ENCODE data around the gene CCDC70.
A peak's percentile ranks its signal among the peaks of the same experiment; 100 is the strongest.
"Not testable (repeated sequence)": the region's sequence is repeated elsewhere in the genome, so short reads cannot be mapped to it uniquely, and the experiment has no call there.

The CCDC70 gene

GRCh38 chr13:51865838-51866237 lies 4.1 kb downstream of the CCDC70 start:
- DNase-seq, result no peak

- DNase-seq, result no peak
Observed at GRCh38 chr13:51867062-51867461, 5.3 kb downstream of the CCDC70 start.

- DNase-seq, result no peak
Observed at GRCh38 chr13:51869916-51870315, 8.1 kb downstream of the CCDC70 start.

DNA sequence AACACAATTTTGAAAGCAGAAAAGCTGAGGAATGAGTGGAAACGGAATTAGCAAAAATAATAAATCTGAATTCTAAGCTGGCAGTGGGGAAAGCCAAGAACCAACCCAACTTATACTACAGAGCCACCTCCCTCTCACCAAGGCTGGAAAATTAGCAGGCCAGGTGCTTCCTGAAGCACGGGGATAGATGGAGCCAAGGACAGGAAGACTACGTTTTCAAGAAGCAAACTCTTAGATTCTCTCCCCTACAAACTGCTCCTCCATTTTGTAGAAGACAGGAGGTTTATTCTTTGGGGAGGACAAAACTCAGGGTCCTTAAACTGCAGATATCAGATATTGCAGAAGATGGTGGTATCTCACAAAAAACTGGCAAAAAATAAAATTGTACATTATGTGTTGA lies 8.8 kb downstream of the CCDC70 start:
- no peak for DNase-seq

- DNase-seq, result no peak
Observed at GRCh38 chr13:51873117-51873798, 11.5 kb downstream of the CCDC70 start.

DNA sequence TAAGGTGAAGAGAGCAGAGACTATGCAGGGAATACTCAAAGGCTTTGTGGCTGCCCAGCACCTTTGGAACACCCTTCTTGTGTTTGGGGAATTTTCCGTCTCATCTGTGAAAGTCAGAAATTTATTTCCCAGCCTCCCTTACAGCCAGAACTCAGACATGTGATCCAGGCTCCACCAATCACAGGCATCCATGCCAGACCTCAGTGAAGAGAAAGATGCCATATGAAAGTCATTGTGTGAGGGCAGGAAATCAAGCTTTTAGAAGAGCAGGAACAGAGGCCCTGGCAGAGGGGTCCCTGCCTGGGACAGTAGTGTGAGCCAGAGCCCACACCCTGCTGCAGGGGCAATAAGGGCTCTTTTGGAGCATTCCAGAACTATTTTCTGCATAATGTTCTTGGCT lies 12.1 kb downstream of the CCDC70 start:
- no peak for DNase-seq

DNA sequence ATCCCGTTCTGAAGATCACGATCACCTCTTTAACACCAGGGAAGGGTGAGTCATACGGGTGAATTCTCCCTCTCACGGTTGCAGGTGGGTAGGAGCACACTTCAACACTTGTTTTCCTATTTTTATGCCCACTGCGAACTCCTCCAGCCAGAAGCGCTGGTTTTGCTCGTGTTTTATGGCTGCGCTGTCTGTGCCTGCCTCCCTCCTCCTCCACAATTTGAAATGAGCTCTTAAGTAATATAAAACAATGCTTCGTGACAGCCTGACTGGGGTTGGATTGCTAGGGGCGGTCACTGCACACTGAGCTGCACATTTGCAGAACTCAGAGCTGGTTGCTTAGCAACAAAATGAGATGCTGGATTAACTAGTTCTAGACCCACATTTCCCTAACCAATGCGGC lies 12.9 kb downstream of the CCDC70 start:
- no peak for DNase-seq

DNA sequence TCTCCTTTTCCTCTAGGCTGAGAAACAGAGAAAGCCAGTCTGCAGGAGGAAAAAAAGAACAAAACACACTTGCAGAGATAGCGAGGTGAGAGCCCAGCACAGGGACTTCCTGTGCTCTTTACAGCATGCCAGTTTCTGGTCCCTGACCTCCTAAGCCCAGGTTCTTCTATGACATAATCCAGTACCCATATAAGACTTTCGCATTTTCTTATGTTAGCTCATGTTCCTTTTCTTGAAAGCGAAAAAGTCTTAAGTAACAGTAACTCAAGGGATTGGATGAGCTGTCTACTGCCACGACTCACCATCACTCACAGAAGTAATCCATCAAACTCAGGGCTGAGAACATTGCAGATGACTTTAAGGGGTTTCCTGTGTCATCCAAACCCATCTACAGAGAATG lies 17.4 kb downstream of the CCDC70 start:
- no peak for DNase-seq

- no peak for DNase-seq
Observed at GRCh38 chr13:51881296-51881695, 19.5 kb downstream of the CCDC70 start.

DNA sequence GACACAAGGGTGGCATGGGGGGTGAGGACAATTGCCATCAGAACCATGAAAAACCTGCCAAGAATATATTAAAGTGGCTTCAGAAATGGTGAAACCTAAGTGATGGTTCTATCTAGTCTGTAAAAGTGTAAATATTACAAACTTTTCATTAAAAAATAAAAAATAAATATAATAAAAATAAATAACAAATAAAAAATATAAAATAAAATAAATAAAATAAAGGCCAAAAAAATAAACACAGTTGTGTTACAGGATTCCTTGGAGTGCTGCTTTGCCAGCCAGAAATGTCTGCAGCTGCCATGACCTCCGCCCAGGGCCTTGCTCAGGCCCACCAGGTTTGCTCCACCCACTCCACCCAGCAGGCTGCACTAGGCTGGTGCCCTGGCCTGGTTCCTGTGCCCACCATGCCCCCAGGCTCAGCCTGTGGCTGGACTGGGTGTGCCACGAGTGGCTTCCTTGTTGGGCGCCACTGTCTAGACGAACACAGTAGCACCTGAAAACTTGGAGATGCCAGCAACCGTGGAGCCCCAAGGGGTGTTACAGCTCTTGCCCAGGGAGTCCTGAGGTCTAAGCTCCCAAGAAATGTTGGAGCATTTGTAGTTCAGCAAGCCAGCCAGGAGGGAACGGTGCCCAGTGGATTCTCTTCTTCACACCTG lies 20.9 kb downstream of the CCDC70 start:
- no peak for DNase-seq

- no peak for DNase-seq
Observed at GRCh38 chr13:51883226-51883600, 21.4 kb downstream of the CCDC70 start.

DNA sequence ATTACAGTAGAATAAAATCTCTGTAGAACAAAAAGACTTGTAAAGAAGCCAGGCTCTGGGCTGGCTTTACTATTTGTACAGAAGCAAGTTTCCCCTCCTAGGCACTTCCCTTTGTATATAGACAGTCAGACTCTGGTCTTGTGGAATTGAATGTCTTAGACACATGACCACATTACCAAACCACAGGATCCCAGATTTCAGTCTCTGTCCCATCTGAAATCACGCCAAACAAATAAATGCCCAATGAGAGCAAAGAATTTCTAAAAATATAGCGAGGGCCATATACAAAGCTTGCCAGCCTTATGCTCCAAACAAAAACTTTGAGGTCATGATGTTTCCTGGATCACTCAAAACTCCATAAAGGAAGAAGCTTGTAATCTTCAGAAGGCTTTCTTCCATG lies 23.9 kb downstream of the CCDC70 start:
- DNase-seq, result peak; percentile 5 to 45

DNA sequence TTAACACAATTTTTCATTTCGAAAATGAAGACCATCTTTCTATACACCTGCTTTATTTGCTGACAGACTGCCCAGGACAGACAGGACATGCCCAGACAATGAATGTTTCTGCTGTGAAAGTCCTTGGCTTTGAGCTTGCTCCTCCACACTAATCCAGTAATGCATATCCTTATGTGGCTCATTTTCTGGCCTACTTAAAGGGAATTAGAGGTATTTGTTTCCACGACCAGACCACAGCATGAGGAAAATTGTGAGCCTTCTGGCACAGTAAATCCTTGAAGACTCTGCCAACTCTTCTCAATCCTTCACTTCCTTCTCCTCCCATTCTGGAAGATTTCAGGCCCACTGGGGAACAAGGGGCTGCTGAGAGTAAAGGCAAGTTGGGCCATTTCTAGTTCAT lies 25.7 kb downstream of the CCDC70 start:
- DNase-seq, result no peak

- DNase-seq, result no peak
Observed at GRCh38 chr13:51892657-51893056, 30.9 kb downstream of the CCDC70 start.

GRCh38 chr13:51894239-51894638 lies 32.5 kb downstream of the CCDC70 start:
- no peak for DNase-seq

DNA sequence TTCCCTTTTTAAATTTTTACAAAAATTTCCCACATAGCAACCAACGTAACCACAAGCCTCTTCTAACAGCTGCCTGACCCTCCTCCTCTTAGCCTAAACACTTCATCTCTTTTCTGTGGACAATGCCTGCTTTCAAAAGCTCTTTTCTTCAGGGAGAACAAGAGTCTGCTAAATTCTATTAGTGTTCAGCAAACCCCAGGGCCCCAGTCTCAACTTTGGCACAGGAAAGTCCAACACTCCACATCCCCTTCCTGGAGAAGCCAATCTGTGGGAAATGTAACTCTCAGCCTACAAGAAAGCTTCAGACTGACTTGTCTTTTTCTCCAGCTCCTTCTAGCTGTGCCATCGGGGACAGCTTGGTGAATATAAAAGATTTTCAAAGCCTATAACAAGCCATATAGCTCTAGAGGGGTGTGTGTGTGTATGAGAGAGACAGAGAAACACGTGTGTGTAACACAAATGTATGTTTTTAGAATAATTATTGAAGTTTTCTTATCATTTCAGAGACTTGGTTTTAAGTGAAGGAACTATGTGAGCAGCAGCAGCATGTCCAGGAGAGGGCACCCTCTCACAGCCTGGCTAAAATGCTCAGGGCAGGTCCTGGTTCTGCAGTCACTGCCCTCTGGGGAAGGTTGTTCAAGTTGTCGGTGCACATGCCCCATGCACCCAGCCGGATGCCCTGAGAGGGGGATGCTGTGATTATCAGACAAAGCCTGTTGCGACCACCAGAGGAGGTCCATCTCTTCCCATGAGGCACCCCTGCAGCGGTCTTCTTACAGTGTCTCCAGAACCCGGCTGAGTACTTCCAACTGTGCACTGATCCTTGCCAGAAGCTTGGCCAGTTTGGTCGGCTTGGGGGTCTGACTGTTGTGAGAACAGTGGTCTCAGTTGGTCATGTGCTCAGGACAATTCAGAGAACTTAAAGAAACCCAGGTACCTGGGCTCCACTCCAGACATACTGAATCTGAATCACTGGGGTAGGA lies 34.4 kb downstream of the CCDC70 start:
- peak; percentile 31 to 55 for DNase-seq

- no peak for DNase-seq
Observed at GRCh38 chr13:51900471-51900870, 38.7 kb downstream of the CCDC70 start.

DNA sequence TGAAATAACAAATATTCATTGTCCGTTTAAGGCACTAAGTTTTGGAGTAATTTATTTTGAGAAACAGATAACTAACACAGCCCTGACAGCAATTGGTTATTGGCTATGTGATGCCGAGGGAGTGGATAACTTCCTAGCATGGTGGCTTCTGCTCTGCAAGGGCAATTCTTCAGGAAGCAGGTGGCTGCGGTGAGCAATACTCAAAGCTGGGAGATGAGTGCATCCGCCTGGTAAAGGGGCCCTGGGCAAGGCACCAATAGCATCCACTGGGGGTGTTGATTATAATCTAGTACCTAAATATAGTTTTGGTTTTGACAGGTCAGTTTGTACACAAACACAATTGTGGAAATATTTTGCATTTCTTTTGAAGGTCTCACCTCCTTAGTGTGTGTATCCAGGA lies 41.0 kb downstream of the CCDC70 start:
- DNase-seq, result no peak

DNA sequence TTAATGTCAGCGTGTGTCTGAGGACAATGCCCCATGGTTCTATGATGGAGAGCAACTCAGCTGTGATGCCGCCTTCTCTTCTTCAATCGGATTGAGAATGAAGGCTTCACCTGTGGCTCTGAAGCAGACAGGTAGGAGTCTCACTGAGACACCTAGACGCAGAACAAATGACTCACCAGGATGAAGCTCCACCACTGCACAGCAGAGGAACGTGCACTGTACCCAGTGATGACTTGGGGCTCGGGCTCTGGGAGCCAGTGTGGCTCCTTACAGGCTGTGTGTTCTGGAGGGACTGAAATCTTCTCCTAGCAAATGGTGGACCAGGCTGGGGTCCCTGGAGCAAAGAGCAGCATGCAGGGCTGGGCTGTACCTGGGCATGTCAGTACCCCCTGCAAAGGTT lies 44.0 kb downstream of the CCDC70 start:
- DNase-seq, result no peak

DNA sequence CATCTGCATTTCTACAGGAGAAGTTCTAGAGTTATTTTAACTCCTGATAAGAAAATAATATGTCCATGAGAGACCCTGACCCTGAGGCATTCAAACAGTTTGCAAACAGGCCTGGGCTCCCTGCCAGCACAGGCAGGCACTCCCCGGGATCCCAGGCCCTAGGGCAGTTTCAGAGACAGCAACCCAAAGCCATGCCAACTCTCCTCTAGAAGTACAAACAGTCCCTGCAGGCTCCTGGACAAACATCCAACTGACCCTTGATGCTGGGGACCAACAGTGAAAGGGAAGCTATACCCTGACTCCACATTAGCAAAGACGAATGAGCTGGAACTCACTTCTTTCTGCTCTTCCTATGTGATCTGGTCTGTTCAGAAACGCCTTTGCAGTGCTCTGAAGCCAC lies 44.8 kb downstream of the CCDC70 start:
- DNase-seq, result no peak

DNA sequence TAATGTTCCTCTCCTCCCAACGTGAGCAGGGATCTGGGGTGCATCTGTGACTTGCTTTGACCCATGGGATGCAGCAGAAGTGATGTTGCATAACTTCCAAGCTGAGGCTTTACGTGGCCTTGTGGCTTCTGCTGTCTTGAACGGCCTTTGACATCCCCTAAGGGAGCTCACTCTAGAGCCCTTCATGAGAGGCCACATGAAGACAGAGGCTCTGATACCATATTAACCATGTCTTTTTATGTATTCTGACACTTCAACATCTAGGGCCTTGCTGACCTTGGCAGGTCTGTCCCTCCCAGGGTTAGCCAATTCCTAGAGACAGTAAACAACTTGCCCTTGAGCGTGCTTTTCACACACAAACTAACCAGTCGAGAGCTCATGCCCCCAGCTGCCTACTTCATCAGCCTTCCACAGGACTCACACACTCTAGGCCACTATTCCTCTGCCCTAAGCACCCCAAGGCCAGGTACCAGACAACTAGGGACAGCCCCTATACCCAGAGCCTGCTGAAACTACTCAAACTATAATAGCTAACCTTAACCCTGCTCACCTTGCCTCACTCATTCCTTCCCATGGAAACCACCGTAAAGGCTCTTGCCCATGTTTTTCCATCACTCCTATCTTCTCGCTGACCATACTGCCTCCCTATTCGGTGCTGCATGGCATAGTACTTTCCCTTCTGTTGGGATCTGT lies 45.4 kb downstream of the CCDC70 start:
- no peak for DNase-seq

GRCh38 chr13:51909265-51909664 lies 47.5 kb downstream of the CCDC70 start:
- DNase-seq, result not testable (repeated sequence)

DNA sequence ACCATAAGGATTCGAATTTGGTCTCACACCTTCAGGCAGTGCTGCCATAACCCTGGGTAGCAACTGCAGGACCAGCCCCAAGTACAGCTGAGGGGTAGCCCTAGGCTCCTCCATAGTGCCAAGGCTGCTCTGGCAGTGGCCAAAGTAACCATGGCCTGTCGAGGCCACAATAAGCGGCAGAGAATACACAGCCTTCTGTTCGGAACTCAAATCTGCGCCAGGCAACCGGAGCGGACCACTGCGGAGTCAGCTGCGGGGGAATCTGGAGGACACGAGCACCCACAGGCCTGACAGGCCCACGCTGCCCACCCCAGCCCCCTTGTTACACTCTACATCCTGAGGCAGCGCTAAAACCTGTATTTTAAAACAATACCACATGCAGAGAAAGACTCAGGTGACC lies 48.7 kb downstream of the CCDC70 start:
- no peak for DNase-seq
